Smooth muscle cell (in vitro differentiated cells): ENCODE measurements around the gene TP63. TPM values are rescaled to one million over a fixed set of nuclear protein-coding genes. Genes with fewer than 3 reads are reported as not detected.

Experiments used
- DNase-seq: peaks from one replicate; lab custom pipeline; 2025; ENCODE audit not compliant: unreplicated experiment; lab: John Stamatoyannopoulos, UW
- H2AFZ ChIP-seq: fragments of 200-600 bp; sonication (generic); 2 replicates; pipeline ENCODE4 v1.6.0; 2016; ENCODE audit warnings: antibody characterized with exemption, low read depth, mild to moderate bottlenecking
- H3F3A ChIP-seq: fragments of 200-600 bp; sonication (generic); 2 replicates; pipeline ENCODE4 v1.6.0; 2017; ENCODE audit warnings: antibody characterized with exemption, low read depth
- H3K27ac ChIP-seq: fragments of 200-600 bp; sonication (generic); 2 replicates; pipeline ENCODE4 v1.5.1; 2016; ENCODE audit warnings: low read depth, mild to moderate bottlenecking
- H3K27me3 ChIP-seq: fragments of 200-600 bp; sonication (generic); 2 replicates; pipeline ENCODE4 v1.6.1; 2016; ENCODE audit warnings: low read depth, mild to moderate bottlenecking
- H3K36me3 ChIP-seq: fragments of 200-600 bp; sonication (generic); 2 replicates; pipeline ENCODE4 v1.5.1; 2016; ENCODE audit warnings: low read depth
- H3K4me1 ChIP-seq: fragments of 200-600 bp; sonication (generic); 2 replicates; pipeline ENCODE4 v1.5.1; 2016; ENCODE audit warnings: low read depth
- H3K4me2 ChIP-seq: fragments of 200-600 bp; sonication (generic); 2 replicates; pipeline ENCODE4 v1.6.0; 2016; ENCODE audit warnings: mild to moderate bottlenecking
- H3K4me3 ChIP-seq: fragments of 200-600 bp; sonication (generic); 2 replicates; pipeline ENCODE4 v1.5.1; 2016; ENCODE audit warnings: mild to moderate bottlenecking
- H3K79me2 ChIP-seq: fragments of 200-600 bp; sonication (generic); 2 replicates; pipeline ENCODE4 v1.6.0; 2016; ENCODE audit warnings: low read depth, mild to moderate bottlenecking
- H3K9ac ChIP-seq: fragments of 200-600 bp; sonication (generic); 2 replicates; pipeline ENCODE4 v1.6.0; 2016; ENCODE audit warnings: low read depth
- H3K9me3 ChIP-seq: fragments of 200-600 bp; sonication (generic); replicated peaks from 2 replicates; pipeline ENCODE4 v1.5.1; 2016; ENCODE audit warnings: low read depth
- H4K20me1 ChIP-seq: fragments of 200-600 bp; sonication (generic); 2 replicates; pipeline ENCODE4 v1.6.0; 2016; ENCODE audit warnings: low read depth
- WGBS: methylation state at CpG from one replicate; pipeline ENCODE4 v1.1.7; 2016; ENCODE audit warnings: low lambda C conversion rate; 5-methylcytosine and 5-hydroxymethylcytosine counted together
- polyA plus RNA-seq: library from polyadenylated mRNA; unstranded; fragments of >200 nt; fragmentation: Nextera tagmentation; extraction: Ambion mirVana; gene quantifications from 2 replicates; pipeline ENCODE4 v1.2.1, GENCODE V29; 2016
- total RNA-seq: library from RNA; depleted of rRNA; stranded (reverse); fragments of >200 nt; gene quantifications from 2 replicates; pipeline ENCODE4 v1.2.3, GENCODE V29; 2014
- TF ChIP-seq, protein P1 (sequence below): fragments of 200-600 bp; sonication (generic); IDR thresholded peaks from 2 replicates; pipeline ENCODE4 v1.5.1; 2017; ENCODE audit warnings: borderline replicate concordance, mild to moderate bottlenecking, antibody characterized with exemption; ENCODE audit not compliant: insufficient read depth, poor library complexity, severe bottlenecking

Gene TP63
- total and polyA plus RNA-seq, 2 experiments from 2014 or later = 1.9 to 27.1 TPM

- Histone ChIP-seq H3K36me3 (no peaks in the 10 kb centered on the region), H3K27me3 (no peaks in the 10 kb centered on the region), H3K27ac (no peak overlapping the region), H3K9me3 (no peaks in the 10 kb centered on the region), H3K4me1 (no peaks in the 10 kb centered on the region), H3F3A (no peaks in the 10 kb centered on the region), H3K4me2 (no peak overlapping the region), H3K4me3 (no peak overlapping the region), H4K20me1 (no peaks in the 10 kb centered on the region), H2AFZ (no peak overlapping the region), H3K79me2 (no peaks in the 10 kb centered on the region), H3K9ac (no peak overlapping the region)
- 91% methylated on average over 2 of the region's 2 CpGs for WGBS
- TF ChIP-seq, protein P1, sequence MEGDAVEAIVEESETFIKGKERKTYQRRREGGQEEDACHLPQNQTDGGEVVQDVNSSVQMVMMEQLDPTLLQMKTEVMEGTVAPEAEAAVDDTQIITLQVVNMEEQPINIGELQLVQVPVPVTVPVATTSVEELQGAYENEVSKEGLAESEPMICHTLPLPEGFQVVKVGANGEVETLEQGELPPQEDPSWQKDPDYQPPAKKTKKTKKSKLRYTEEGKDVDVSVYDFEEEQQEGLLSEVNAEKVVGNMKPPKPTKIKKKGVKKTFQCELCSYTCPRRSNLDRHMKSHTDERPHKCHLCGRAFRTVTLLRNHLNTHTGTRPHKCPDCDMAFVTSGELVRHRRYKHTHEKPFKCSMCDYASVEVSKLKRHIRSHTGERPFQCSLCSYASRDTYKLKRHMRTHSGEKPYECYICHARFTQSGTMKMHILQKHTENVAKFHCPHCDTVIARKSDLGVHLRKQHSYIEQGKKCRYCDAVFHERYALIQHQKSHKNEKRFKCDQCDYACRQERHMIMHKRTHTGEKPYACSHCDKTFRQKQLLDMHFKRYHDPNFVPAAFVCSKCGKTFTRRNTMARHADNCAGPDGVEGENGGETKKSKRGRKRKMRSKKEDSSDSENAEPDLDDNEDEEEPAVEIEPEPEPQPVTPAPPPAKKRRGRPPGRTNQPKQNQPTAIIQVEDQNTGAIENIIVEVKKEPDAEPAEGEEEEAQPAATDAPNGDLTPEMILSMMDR = no peak
- no peak for DNase-seq
These were observed 266.2 kb downstream of the TP63 start for GRCh38 chr3:189897406-189897805.

GRCh38 chr3:189898559-189899153 lies 267.5 kb downstream of the TP63 start:
- Histone ChIP-seq H3K9me3 (no peaks in the 10 kb centered on the region), H3K4me3 (no peak overlapping the region), H3K27me3 (no peaks in the 10 kb centered on the region), H3K79me2 (no peaks in the 10 kb centered on the region), H3K27ac (no peak overlapping the region), H3K4me2 (no peak overlapping the region), H3K9ac (no peak overlapping the region), H4K20me1 (no peaks in the 10 kb centered on the region), H3F3A (no peaks in the 10 kb centered on the region), H3K4me1 (no peaks in the 10 kb centered on the region), H3K36me3 (no peaks in the 10 kb centered on the region), H2AFZ (no peak overlapping the region)
- DNase-seq = no peak
- TF ChIP-seq, protein P1 = no peak
- 92% methylated on average over 1 of the region's 1 CpG for WGBS

- no peaks in the 10 kb centered on the region for H3F3A ChIP-seq
- no peak overlapping the region for H3K27ac ChIP-seq
- WGBS = 98% methylated on average over 3 of the region's 3 CpGs
- no peak overlapping the region for H3K4me2 ChIP-seq
- no peak for DNase-seq
- H3K79me2 ChIP-seq = no peaks in the 10 kb centered on the region
- no peaks in the 10 kb centered on the region for H3K27me3 ChIP-seq
- TF ChIP-seq, protein P1 = no peak
- H3K9me3 ChIP-seq = no peaks in the 10 kb centered on the region
- no peak overlapping the region for H3K4me3 ChIP-seq
- H3K9ac ChIP-seq = no peak overlapping the region
- H3K4me1 ChIP-seq = no peaks in the 10 kb centered on the region
- H2AFZ ChIP-seq = no peak overlapping the region
- no peaks in the 10 kb centered on the region for H3K36me3 ChIP-seq
- no peaks in the 10 kb centered on the region for H4K20me1 ChIP-seq
These were observed 268.0 kb downstream of the TP63 start for GRCh38 chr3:189899186-189899585.

DNA sequence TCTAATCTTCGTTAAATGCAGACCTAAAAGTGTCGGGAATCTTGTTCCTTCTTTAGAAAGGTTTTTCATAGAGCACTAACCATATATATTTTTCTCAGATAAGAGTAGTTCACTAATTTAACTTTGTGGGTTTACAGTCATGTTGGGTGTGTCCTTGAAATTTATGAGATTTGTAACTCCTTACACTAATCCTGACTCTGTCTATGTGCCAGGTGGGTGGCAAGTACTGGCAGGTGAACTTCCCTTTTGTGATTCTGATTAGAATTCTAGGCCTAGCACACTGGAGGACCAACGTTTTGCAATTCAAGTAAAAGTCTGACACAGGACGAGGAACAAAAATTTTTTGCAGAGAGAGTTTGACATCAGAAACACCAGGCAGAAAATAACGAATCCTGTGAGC lies 269.4 kb downstream of the TP63 start:
- no peak for DNase-seq
- 88% methylated on average over 5 of the region's 5 CpGs for WGBS
- TF ChIP-seq, protein P1 = no peak
- Histone ChIP-seq H3K36me3 (no peaks in the 10 kb centered on the region), H4K20me1 (no peaks in the 10 kb centered on the region), H3K9ac (no peak overlapping the region), H3K4me2 (no peak overlapping the region), H3K27ac (no peak overlapping the region), H3F3A (no peaks in the 10 kb centered on the region), H3K4me3 (no peak overlapping the region), H3K27me3 (no peaks in the 10 kb centered on the region), H2AFZ (no peak overlapping the region), H3K9me3 (no peaks in the 10 kb centered on the region), H3K79me2 (no peaks in the 10 kb centered on the region), H3K4me1 (no peaks in the 10 kb centered on the region)
